ENCODE results near the gene SPATA18.

SPATA18 gene, protein sequence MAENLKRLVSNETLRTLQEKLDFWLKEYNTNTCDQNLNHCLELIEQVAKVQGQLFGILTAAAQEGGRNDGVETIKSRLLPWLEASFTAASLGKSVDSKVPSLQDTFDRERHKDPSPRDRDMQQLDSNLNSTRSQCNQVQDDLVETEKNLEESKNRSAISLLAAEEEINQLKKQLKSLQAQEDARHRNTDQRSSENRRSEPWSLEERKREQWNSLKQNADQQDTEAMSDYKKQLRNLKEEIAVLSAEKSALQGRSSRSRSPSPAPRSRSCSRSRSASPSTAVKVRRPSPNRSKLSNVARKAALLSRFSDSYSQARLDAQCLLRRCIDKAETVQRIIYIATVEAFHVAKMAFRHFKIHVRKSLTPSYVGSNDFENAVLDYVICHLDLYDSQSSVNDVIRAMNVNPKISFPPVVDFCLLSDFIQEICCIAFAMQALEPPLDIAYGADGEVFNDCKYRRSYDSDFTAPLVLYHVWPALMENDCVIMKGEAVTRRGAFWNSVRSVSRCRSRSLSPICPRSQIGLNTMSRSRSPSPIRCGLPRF

DNA sequence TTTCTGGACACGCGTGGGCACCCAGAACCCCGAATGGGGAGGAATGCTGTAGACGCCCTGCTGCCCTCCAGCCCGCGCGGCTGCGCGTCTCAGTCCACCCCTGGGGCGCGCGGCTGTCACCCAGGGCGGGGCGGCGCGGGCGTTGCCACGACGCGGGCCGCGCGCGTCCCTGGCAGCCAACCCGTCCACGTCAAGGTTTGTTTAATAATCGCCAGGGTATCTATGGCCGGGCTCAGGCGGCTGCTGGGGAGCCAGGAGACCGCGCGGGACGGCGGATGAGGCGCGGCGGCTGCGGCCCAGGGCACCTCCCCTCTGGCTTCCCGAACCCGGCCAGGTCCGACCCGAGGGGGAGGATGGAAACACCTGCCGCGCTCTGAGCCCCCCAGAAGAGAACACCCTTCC is at the start of gene SPATA18:
Gene SPATA18, plus strand, starts transcription at position 92 of the 402 bp plus-strand sequence. CDS start 401 bp downstream, outside the sequence.
- TF ChIP-seq, protein P1, sequence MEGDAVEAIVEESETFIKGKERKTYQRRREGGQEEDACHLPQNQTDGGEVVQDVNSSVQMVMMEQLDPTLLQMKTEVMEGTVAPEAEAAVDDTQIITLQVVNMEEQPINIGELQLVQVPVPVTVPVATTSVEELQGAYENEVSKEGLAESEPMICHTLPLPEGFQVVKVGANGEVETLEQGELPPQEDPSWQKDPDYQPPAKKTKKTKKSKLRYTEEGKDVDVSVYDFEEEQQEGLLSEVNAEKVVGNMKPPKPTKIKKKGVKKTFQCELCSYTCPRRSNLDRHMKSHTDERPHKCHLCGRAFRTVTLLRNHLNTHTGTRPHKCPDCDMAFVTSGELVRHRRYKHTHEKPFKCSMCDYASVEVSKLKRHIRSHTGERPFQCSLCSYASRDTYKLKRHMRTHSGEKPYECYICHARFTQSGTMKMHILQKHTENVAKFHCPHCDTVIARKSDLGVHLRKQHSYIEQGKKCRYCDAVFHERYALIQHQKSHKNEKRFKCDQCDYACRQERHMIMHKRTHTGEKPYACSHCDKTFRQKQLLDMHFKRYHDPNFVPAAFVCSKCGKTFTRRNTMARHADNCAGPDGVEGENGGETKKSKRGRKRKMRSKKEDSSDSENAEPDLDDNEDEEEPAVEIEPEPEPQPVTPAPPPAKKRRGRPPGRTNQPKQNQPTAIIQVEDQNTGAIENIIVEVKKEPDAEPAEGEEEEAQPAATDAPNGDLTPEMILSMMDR (IDR thresholded peaks at IDR 0.05; ENCODE audit: low read depth, low read length) = no peak
- Histone ChIP-seq H3K27me3 (ENCODE audit: insufficient read depth, low read depth, severe bottlenecking) (no peaks in the 10 kb centered on the region), H3K9me3 (ENCODE audit: severe bottlenecking) (no peaks in the 10 kb centered on the region), H3K36me3 (peaks cover 4% of the 10 kb centered on the region), H3K4me3 (ENCODE audit: low read depth, low read length) (peak within 1 kb of the TSS; percentile 93), H3K27ac (peak within 1 kb of the TSS; percentile 96)
- peak; percentile 27 for DNase-seq

DNA sequence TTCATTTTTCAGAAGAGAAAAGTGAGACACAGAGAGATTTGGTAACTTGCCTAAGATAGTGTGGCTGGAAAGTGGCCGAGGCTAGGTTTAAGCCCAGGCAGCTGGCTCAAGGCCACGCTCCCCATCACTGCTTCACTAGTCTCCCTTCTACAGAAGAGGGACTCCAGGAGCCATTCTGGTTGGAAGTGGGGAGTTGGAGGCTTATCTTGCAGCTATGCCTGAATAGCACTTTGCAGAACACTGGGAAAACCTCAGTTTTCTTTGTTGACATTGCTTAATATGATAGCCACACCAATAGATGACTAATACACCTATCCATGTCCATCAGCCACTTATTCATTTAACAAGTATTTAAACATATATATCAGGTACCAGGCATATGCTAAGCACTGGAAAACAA is 49.5 kb upstream of the SPATA18 start:
- H3K27me3 ChIP-seq (ENCODE audit: insufficient read depth, low read depth, severe bottlenecking) = peaks cover 31% of the 10 kb centered on the region
- no peaks in the 10 kb centered on the region for H3K9me3 ChIP-seq (ENCODE audit: severe bottlenecking)
- no peak overlapping the region for H3K4me3 ChIP-seq (ENCODE audit: low read depth, low read length)
- TF ChIP-seq, protein P1 (IDR thresholded peaks at IDR 0.05; ENCODE audit: low read depth, low read length) = no peak
- no peak for DNase-seq
- H3K36me3 ChIP-seq = no peaks in the 10 kb centered on the region
- H3K27ac ChIP-seq = no peak overlapping the region

DNA sequence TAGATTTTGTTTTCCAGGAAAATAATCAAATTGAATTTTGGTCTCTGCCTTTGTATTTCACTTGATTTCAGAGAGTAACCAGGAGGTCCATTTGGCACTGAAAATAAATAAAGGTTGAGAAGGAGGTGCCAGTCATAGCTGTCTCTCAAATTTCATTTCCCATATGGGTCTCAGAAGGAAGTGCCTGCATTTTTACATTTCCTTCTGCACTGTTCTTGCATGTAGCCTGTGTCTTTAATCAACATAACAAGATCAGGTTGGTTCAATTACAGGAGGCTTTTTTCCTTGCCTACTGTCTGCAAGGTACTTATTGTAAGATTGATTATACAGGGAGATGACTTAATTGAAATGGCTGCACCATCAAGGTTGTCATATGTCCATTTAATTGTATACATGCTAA is 46.7 kb upstream of the SPATA18 start:
- DNase-seq = no peak
- H3K27ac ChIP-seq = no peak overlapping the region
- no peaks in the 10 kb centered on the region for H3K36me3 ChIP-seq
- no peaks in the 10 kb centered on the region for H3K9me3 ChIP-seq (ENCODE audit: severe bottlenecking)
- H3K27me3 ChIP-seq (ENCODE audit: insufficient read depth, low read depth, severe bottlenecking) = peaks cover 11% of the 10 kb centered on the region
- TF ChIP-seq, protein P1 (IDR thresholded peaks at IDR 0.05; ENCODE audit: low read depth, low read length) = no peak
- no peak overlapping the region for H3K4me3 ChIP-seq (ENCODE audit: low read depth, low read length)

DNA sequence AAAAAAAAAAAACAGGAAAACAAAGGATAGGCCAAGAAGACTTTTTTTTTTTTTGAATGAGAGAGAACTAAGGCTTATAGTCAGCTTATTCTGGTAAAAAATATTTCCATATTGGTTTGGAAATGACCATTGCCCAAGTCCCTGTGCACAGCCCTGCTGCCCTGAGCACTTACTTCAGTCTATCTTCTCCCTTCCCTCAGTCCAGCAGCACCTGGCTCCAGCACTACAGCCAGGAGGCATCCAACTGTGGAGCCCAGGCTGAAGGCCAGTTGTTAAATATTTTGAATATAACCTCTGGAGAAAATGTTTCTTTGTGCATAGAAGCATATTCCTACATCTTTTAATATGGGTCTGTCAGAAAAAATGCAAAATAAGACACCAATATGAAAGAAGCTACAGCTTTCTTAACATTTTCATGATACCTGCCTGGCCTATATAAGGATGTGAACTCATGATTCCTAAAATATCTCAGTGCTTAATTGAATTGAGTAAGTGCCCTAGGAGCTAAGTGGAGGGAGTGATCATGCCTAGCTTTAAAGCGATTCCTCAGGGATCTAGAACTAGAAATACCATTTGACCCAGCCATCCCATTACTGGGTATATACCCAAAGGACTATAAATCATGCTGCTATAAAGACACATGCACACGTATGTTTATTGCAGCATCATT is 45.4 kb upstream of the SPATA18 start:
- Histone ChIP-seq H3K27ac (no peak overlapping the region), H3K4me3 (ENCODE audit: low read depth, low read length) (no peak overlapping the region), H3K36me3 (no peaks in the 10 kb centered on the region), H3K9me3 (ENCODE audit: severe bottlenecking) (no peaks in the 10 kb centered on the region), H3K27me3 (ENCODE audit: insufficient read depth, low read depth, severe bottlenecking) (peaks cover 7% of the 10 kb centered on the region)
- TF ChIP-seq, protein P1 (IDR thresholded peaks at IDR 0.05; ENCODE audit: low read depth, low read length) = no peak
- no peak for DNase-seq

DNA sequence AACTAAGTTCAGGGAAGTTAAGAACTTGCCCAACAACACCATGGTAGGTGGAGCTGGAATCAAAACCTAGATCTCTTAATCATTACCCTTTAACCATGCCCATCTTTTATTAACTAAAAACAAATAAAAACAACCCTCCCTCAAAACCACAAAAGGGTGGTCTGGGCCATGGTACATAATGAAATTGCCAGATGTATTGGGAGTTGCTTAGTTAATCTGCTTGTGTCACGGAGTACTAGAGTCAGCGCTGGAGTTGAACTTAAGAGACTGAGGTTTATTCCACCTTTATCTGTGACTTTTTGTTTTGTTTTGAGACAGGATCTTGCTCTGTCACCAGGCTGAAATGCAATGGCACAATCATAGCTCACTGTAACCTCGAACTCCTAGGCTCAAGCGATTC is 44.2 kb upstream of the SPATA18 start:
- Histone ChIP-seq H3K27me3 (ENCODE audit: insufficient read depth, low read depth, severe bottlenecking) (peaks cover 3% of the 10 kb centered on the region), H3K36me3 (no peaks in the 10 kb centered on the region), H3K27ac (no peak overlapping the region), H3K9me3 (ENCODE audit: severe bottlenecking) (no peaks in the 10 kb centered on the region), H3K4me3 (ENCODE audit: low read depth, low read length) (no peak overlapping the region)
- DNase-seq = no peak
- TF ChIP-seq, protein P1 (IDR thresholded peaks at IDR 0.05; ENCODE audit: low read depth, low read length) = no peak

Measured in WERI-Rb-1 (cell line).